ENCODE results near the gene HEG1. TPM values are rescaled to one million over a fixed set of nuclear protein-coding genes. Genes with fewer than 3 reads are reported as not detected.

Gene HEG1
- total and polyA plus RNA-seq, 2 of the 8 experiments (the other 6 are each of a cell fraction or from before 2014, with no cell fraction given) = 5.3 to 9.7 TPM

DNA sequence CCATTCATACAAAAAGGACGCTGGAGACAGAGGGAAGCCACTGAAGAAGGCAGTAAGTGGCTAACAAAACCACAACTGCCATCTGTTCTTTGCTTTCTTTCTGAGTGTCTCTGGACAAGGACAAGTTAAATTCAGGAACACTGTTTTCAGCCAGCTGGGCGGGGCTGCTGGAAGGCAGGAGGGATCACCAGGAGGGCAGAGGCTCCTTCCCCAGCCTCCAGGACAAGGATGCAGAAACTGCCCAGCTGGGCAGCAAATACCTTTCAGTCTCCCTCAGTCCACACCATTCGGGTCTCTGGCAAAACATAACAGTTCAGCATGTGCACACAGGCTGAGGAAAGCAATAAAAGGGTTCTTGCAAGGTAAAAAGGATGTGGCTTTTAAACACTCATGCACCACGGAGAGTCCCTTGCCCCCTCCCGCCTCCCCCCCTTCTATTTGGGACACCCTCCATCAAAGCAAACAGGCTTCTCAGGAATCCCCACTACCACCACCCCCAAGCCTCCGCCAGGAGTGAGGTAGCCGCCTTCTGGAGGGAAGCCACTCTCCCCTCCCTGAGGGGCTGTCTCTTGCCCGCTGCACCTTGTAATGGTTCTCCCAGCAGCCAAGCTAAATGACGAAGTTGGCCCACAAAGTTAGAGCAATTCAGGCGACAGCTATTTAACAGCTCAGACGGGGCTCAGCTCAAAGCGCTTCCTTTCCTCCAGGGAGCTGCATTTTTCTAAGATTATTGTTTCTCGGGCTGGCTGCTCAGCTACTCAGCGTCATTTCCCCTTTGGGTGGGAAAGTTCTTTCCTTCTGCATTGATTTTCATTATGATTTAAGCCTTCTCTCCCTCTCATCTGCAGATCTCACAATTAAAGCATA, 3.8 kb downstream of the HEG1 start:
- FAIRE-seq = no peak
- no peak overlapping the region for H3K56ac ChIP-seq (replicated peaks; ENCODE audit: insufficient read length, low read depth, low read length)
- peaks cover 2 to 18% (median 8%) of the 10 kb centered on the region in 4 experiments for H3K27me3 ChIP-seq (replicated peaks in 1 of 4; ENCODE audit: control insufficient read depth in 3 of 4, extremely low read depth in 1 of 4, insufficient read depth in 3 of 4, low read length in 3 of 4)
- peaks cover 3% of the 10 kb centered on the region; the same call in 1 of the 2 replicates for H3K79me1 ChIP-seq (ENCODE audit: low read depth, low read length)
- H4K5ac ChIP-seq (ENCODE audit: insufficient read length, low read depth, low read length) = no peak overlapping the region
- no peaks in the 10 kb centered on the region for H3K79me2 ChIP-seq (ENCODE audit: control insufficient read depth in 1 of 2, insufficient read depth in 2 of 2, low read length in 2 of 2)
- DNase-seq (ENCODE audit: low read depth in 1 of 2, low spot score in 2 of 2) = peak in 1 of 2 experiments; percentile 56
- H2AK5ac ChIP-seq (ENCODE audit: low read depth, low read length) = no peak overlapping the region
- H3K4ac ChIP-seq (replicated peaks; ENCODE audit: insufficient read length, low read depth, low read length) = no peak overlapping the region
- H2BK120ac ChIP-seq (replicated peaks; ENCODE audit: low read depth, low read length) = no peak overlapping the region
- H3K9me3 ChIP-seq (ENCODE audit: insufficient read depth in 2 of 2, low read depth in 1 of 2, low read length in 1 of 2) = no peaks in the 10 kb centered on the region
- H3K18ac ChIP-seq (ENCODE audit: extremely low read depth, low read length) = no peak overlapping the region; the same call in 1 of the 2 replicates
- H2BK15ac ChIP-seq (ENCODE audit: low read length) = peak overlapping the region; percentile 89; the same call in 1 of the 2 replicates
- peak overlapping the region; percentile 57; the same call in 1 of the 2 replicates for H2BK20ac ChIP-seq (ENCODE audit: low read length)
- no peak overlapping the region for H3K9ac ChIP-seq (replicated peaks in 1 of 4; ENCODE audit: extremely low read depth in 1 of 4, low read depth in 3 of 4, low read length in 3 of 4)
- peaks cover 14 to 30% (median 27%) of the 10 kb centered on the region in 4 experiments for H3K4me1 ChIP-seq (replicated peaks in 1 of 4; ENCODE audit: control insufficient read depth in 3 of 4, insufficient read depth in 4 of 4, low read length in 3 of 4)
- no peak overlapping the region for H2AFZ ChIP-seq (ENCODE audit: low read length)
- no peak overlapping the region for H4K8ac ChIP-seq (ENCODE audit: extremely low read depth, insufficient read depth, low read length)
- no peaks in the 10 kb centered on the region for H4K20me1 ChIP-seq (replicated peaks in 1 of 2; ENCODE audit: control insufficient read depth in 1 of 2, insufficient read depth in 2 of 2, low read length in 2 of 2)
- H2BK5ac ChIP-seq (ENCODE audit: low read depth, low read length) = no peak overlapping the region
- no peak overlapping the region for H3K23ac ChIP-seq (ENCODE audit: insufficient read length)
- ChIA-PET CTCF (ENCODE audit: partially characterized antibody) (interaction anchor here (0.6 to 1.6 kb wide), 10 partner anchors 9 to 114 kb away, joined by 3 to 6 read pairs (median 4); no protein-coding TSS in a partner anchor), POLR2A (ENCODE audit: partially characterized antibody) (interaction anchor here (0.9 kb wide), 1 partner anchor 24 kb away, joined by 5 read pairs; no protein-coding TSS in a partner anchor)
- peaks cover 9% of the 10 kb centered on the region; the same call in 1 of the 2 replicates for H3K23me2 ChIP-seq (ENCODE audit: low read depth, low read length)
- H3K27ac ChIP-seq (ENCODE audit: low read depth, low read length) = no peak overlapping the region
- 13% methylated on average over 10 of the region's 14 CpGs; no CpG with 5 or more reads in 1 of the 2 experiments for WGBS, 2 experiments (ENCODE audit: extremely low coverage in 1 of 2, insufficient coverage in 1 of 2, insufficient read length in 1 of 2, insufficient replicate concordance in 2 of 2, low coverage in 1 of 2, low lambda C conversion rate in 2 of 2, missing lambda C conversion rate in 1 of 2)
- peak overlapping the region in 1 of 4 experiments; percentile 8; a peak in 1 of 8 replicates for H3K4me3 ChIP-seq (ENCODE audit: extremely low read depth in 1 of 4, insufficient read depth in 2 of 4, low read depth in 3 of 4, low read length in 4 of 4)
- H3K36me3 ChIP-seq (ENCODE audit: control insufficient read depth in 2 of 4, insufficient read depth in 4 of 4, low read length in 3 of 4) = no peaks in the 10 kb centered on the region
- H4K91ac ChIP-seq (replicated peaks; ENCODE audit: insufficient read length, low read length) = no peak overlapping the region
- H2BK12ac ChIP-seq (ENCODE audit: low read depth, low read length) = peak overlapping the region; percentile 55; the same call in 1 of the 2 replicates
- H3K14ac ChIP-seq (ENCODE audit: insufficient read length) = no peak overlapping the region
- H3K4me2 ChIP-seq (ENCODE audit: insufficient read depth in 1 of 2, low read depth in 2 of 2, low read length in 2 of 2) = peak overlapping the region; percentile 57 to 58
- no peak for TF ChIP-seq CHD1 (IDR thresholded peaks at IDR 0.05; ENCODE audit: low read depth, low read length)
- no peak for TF ChIP-seq GTF2F1 (IDR thresholded peaks at IDR 0.05; ENCODE audit: borderline replicate concordance, low read depth, low read length)
- no peak for TF ChIP-seq TCF12 (IDR thresholded peaks at IDR 0.05; ENCODE audit: low read depth, low read length)
- no peak for TF ChIP-seq BCL11A (IDR thresholded peaks at IDR 0.05; ENCODE audit: low read depth in 2 of 2, low read length in 2 of 2)
- TF ChIP-seq SP2 (IDR thresholded peaks at IDR 0.05; ENCODE audit: low read length) = no peak
- no peak for TF ChIP-seq KDM5A (IDR thresholded peaks at IDR 0.05; ENCODE audit: low read length)
- TF ChIP-seq CBX8 (IDR thresholded peaks at IDR 0.05; ENCODE audit: borderline replicate concordance, low read depth, low read length) = no peak
- no peak for TF ChIP-seq EZH2 (IDR thresholded peaks at IDR 0.05; ENCODE audit: low read depth, low read length, severe bottlenecking)
- TF ChIP-seq, protein P1, sequence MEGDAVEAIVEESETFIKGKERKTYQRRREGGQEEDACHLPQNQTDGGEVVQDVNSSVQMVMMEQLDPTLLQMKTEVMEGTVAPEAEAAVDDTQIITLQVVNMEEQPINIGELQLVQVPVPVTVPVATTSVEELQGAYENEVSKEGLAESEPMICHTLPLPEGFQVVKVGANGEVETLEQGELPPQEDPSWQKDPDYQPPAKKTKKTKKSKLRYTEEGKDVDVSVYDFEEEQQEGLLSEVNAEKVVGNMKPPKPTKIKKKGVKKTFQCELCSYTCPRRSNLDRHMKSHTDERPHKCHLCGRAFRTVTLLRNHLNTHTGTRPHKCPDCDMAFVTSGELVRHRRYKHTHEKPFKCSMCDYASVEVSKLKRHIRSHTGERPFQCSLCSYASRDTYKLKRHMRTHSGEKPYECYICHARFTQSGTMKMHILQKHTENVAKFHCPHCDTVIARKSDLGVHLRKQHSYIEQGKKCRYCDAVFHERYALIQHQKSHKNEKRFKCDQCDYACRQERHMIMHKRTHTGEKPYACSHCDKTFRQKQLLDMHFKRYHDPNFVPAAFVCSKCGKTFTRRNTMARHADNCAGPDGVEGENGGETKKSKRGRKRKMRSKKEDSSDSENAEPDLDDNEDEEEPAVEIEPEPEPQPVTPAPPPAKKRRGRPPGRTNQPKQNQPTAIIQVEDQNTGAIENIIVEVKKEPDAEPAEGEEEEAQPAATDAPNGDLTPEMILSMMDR (IDR thresholded peaks at IDR 0.05; ENCODE audit: control extremely low read depth in 1 of 3, insufficient read depth in 1 of 3, low read depth in 1 of 3, low read length in 3 of 3) = no peak

All from H1 (cell line).